ENCODE results near the gene NLRP9. TPM values are rescaled to one million over a fixed set of nuclear protein-coding genes. Genes with fewer than 3 reads are reported as not detected.

Gene NLRP9
- total RNA-seq, 1 donor from 2014 or later: not detected

DNA sequence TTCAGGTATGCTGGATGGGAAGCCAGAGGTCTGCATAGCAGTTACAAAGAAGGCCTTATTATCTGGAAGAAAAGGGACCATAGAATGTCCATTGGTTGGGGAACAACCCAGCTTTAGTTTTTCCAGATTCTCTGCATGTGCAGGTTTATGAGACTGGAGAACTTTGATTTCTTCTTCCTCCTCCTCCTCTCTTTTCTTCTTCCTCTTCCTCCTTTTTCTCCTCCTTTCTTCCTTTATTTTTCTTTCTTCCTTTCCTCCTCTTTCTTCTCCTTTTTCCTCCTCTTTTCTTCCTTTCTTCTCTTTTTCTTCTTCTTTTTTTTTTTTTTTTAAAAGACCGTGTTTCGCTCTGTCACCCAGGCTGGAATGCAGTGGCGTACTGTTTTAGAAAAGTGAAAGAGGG is 32.2 kb downstream of the NLRP9 start:
- ATAC-seq (no peak), DNase-seq (no peak)
- intact Hi-C loops (cut with micrococcal nuclease): no loop called here

DNA sequence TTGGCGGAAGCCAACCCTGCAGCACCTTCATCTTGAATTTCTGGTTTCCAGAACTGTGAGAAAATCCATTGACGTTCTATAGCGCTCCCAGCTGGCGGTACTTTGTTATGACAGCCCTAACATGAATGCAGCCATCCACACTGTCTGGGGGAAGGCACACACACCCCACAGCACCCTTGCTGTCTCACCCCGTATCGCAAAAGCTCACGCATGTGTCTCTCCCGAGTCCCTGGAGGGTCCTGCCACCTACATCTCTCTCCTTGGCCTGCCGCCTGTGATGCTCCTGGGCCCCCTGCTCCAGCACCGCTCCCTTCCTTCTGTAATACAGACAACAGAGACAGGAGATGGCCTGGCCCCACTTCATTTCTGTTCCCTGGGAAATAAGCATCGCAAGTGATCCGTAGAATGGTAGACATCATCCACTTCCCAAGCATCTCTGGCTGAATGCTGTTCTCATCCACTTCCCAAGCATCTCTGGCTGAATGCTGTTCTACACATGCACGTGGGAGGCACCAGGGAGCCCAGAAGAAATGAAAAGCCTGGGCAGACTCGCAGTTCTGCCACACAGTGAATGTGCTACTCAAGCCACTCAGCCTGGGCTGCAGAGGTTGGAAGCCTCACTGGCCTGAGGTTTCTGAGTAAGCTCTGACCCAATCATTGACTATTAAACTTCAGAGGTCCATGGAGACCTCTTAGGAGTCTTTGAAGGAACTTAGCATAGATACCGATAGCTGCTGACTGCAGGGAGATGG is 33.5 kb downstream of the NLRP9 start:
- intact Hi-C loops (cut with micrococcal nuclease): no loop called here

DNA sequence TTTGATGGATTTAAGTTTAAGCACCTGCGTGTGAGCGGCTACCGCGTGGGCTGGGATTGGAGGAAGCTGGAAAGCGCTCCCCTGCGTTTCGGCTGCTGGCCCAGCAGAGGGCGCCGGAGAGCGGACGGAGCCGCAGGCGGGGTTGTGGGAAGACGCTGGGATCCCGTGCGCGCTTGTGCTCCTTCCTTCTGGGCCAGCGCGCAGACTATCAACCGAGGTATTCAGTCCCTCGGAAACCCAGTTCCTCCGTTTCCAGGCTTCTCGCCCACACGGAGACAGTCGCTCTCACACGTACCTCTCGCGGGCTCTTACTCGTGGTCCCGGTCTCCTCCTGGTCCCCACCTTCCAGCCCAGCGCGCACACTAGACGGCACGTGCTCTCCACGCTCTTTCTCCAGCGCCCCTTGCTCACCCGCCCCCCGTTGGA is 34.4 kb downstream of the NLRP9 start:
- ATAC-seq (peak; percentile 70), DNase-seq (peak; percentile 67)
- intact Hi-C loops (cut with micrococcal nuclease): no loop called here

More for the DNA sequence above, 33.5 kb downstream of the NLRP9 start:
- ATAC-seq (peak; percentile 23), DNase-seq (peak; percentile 27)

DNA sequence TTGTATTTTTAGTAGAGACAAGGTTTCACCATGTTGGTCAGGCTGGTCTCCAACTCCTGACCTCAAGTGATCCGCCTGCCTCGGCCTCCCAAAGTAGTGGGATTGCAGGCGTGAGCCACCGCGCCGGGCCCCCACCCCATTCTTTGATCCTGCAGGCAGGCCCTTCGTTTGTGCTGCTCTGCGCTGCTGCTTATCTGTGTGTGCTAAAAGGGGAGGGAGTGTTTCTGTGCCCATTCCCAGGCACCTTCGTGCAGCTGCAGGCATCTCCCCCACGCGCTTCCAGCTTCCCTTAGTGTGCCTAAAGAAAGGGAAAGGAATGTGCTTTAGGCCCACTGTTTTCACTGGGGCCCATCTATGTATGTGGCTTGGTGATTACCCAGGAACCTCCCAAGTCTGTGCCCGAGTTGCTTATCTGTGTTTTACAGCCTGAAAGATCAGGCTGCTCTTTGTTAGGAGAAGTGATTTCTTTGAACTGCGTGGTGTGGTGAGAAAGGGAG is 36.0 kb downstream of the NLRP9 start:
- intact Hi-C loops (cut with micrococcal nuclease): no loop called here
- ATAC-seq (peak; percentile 31), DNase-seq (no peak)

DNA sequence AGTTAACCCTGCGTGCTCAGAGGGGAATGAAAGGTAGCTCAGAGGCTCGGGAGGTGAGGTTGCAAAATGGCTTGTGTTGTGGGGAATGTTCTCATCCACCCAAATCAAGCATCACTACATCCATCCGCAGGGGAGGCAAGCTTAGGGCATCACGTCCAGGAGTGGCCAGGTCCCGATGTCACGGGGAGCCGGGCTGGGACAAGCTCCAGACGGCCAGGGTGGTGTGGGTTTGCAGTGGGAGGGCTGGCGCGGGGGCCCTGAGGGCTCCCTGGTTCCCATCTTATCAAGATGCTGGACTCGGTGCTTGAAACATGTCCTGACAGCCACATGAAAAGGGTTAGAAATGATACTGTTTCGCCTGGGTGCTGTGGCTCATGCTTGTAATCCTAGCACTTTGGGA is 37.4 kb downstream of the NLRP9 start:
- intact Hi-C loops (cut with micrococcal nuclease): no loop called here
- ATAC-seq (no peak), DNase-seq (no peak)

GRCh38 chr19:55699221-55699620 is 39.0 kb downstream of the NLRP9 start:
- DNase-seq (no peak), ATAC-seq (no peak)
- intact Hi-C loops (cut with micrococcal nuclease): no loop called here

DNA sequence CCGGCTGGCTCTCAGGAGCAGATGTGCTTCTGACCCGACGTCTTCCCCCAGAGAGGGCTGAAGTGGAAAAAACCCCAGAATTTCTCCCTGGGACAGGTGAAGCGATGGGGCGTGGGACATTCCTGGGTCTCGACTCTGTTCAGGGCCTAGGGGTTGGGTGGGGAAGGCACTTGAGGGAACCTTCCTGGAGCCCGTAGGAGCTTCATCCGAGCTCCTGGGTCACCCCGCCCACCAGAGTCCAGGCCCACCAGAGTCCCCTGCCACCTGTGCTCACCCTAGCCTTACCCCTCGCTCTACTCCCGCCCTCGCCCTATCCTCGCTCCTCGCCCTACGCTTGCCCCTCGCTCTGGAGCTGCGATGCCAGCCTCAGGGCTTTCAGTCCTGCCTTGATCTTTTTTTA is 39.9 kb downstream of the NLRP9 start:
- ATAC-seq (no peak), DNase-seq (no peak)
- intact Hi-C loops (cut with micrococcal nuclease): no loop called here

DNA sequence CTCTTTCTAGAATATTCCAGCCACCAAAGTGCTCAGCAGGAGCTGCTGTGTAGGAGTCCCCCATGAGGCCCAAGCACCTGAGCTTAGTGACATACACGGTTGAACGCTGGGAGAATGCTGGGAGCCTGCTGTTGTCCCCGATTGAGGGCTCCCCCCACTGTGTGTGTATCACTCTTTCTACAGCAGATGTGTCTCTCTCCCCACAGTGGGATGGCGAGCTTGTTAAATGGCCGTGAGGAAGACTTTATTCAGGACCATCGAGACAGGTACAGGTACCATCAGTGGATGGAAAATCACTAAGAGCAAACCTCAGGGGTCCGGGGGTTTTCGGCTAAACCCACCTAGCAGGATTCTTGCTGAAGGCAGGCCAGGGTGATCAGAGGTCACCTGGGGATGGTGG is 40.5 kb downstream of the NLRP9 start:
- intact Hi-C loops (cut with micrococcal nuclease): no loop called here
- no peak for ATAC-seq
- no peak for DNase-seq

DNA sequence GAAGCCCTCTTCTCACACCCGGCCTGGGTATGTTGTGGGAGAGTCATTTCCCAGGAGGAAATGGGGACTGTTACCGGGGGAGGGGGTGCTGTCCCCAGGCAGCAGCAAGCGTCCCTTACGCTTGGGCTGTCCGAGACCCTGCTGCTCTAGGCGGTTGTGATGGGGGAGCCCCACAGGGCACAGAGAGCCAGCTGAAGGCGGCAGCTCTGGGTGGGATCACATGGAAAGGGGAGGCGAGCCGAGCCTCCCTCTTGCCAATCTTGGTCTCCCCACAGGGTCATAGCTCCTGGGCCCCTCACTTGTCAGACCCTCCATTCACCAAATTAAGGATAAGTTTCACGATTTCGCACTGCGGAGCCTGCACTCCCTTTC is 41.1 kb downstream of the NLRP9 start:
- DNase-seq (no peak), ATAC-seq (no peak)
- intact Hi-C loops (cut with micrococcal nuclease): no loop called here

- DNase-seq (no peak), ATAC-seq (no peak)
- intact Hi-C loops (cut with micrococcal nuclease): no loop called here
Measured at GRCh38 chr19:55696301-55697068, 41.7 kb downstream of the NLRP9 start.

GRCh38 chr19:55695511-55696290 is 42.5 kb downstream of the NLRP9 start:
- ATAC-seq (no peak), DNase-seq (no peak)
- intact Hi-C loops (cut with micrococcal nuclease): no loop called here

DNA sequence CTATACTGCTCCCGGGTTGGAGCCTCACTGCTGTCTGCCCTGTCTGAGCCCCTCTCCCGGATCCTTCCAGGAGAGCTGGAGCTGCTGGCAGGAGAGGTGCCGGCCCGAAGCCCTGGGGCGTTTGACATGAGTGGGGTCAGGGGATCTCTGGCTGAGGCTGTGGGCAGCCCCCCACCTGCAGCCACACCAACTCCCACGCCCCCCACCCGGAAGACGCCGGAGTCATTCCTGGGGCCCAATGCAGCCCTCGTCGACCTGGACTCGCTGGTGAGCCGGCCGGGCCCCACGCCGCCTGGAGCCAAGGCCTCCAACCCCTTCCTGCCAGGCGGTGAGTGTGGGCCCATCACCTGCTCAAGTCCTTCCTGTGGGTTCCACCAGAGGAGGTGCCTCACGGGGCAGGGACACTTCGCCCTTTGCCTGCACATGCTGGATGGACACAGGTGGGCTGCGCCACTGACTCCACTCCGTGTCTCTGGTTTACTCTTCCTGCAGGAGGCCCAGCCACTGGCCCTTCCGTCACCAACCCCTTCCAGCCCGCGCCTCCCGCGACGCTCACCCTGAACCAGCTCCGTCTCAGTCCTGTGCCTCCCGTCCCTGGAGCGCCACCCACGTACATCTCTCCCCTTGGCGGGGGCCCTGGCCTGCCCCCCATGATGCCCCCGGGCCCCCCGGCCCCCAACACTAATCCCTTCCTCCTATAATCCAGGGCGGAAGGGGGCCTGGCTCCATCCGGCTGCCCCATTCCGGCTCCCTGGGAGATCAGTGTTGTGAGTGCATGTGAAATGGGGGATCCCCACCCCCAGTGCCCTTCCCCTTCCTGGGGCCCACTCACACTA is 43.3 kb downstream of the NLRP9 start:
- intact Hi-C loops (cut with micrococcal nuclease): no loop called here
- no peak for DNase-seq
- ATAC-seq: no peak

GRCh38 chr19:55694241-55694655 is 44.0 kb downstream of the NLRP9 start:
- no peak for DNase-seq
- intact Hi-C loops (cut with micrococcal nuclease): no loop called here
- ATAC-seq: no peak

GRCh38 chr19:55693336-55693974 is 44.7 kb downstream of the NLRP9 start:
- intact Hi-C loops (cut with micrococcal nuclease): no loop called here

DNA sequence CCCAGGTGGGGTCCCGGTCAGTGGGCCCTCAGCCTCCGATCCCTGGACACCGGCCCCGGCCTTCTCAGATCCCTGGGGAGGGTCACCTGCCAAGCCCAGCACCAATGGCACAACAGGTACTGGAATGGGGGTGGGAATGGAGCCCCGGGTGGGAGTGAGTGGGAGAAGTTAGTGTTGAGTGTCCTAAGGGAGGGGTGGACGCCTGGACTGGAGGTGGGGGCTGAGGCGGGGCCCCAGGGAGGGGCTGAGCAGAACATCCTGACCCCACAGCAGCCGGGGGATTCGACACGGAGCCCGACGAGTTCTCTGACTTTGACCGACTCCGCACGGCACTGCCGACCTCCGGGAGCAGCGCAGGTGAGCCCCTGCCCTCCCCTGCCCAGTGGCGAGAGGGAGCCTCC is 45.5 kb downstream of the NLRP9 start:
- intact Hi-C loops (cut with micrococcal nuclease): no loop called here
- DNase-seq (peak; percentile 27), ATAC-seq (no peak)

More at GRCh38 chr19:55693336-55693974, 44.7 kb downstream of the NLRP9 start:
- DNase-seq (peak; percentile 21), ATAC-seq (no peak)

DNA sequence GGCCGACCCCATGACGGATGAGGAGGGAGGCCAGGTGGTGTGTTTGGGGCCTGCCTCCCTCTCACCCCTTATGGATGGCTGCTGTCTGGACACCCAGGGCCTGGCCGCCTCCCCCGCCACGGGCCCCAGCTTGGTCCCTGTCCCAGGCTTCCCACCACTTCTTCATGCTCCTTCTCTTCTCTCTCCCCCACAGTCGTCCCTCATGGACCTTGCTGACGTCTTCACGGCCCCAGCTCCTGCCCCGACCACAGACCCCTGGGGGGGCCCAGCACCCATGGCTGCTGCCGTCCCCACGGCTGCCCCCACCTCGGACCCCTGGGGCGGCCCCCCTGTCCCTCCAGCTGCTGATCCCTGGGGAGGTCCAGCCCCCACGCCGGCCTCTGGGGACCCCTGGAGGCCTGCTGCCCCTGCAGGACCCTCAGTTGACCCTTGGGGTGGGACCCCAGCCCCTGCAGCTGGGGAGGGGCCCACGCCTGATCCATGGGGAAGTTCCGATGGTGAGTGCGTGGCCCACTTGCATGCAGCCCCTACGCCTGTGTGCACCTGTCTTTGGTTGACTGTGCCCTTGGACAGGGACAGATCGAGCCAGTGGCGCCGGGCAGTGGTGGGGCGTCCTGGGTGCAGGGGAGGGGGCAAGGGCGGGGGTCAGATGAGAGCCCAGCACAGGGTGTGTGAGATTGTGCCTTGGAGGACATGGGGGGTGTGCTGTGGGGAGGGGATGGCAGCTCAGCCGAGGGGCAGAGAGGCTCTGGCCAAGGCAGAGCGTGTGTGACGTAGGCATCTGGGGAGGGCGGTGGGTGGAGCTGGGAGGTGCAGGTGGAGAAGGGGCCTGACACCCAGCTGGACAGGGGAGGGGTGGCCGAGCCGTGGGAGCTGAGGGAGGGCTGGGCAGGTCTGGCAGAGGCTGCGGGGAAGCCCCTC is 46.4 kb downstream of the NLRP9 start:
- DNase-seq (no peak), ATAC-seq (no peak)
- intact Hi-C loops (cut with micrococcal nuclease): no loop called here

GRCh38 chr19:55690769-55691545 is 47.2 kb downstream of the NLRP9 start:
- intact Hi-C loops (cut with micrococcal nuclease): no loop called here
- ATAC-seq (no peak), DNase-seq (peak; percentile 24)
